Measurements from ENCODE around the gene XPNPEP1.

DNA sequence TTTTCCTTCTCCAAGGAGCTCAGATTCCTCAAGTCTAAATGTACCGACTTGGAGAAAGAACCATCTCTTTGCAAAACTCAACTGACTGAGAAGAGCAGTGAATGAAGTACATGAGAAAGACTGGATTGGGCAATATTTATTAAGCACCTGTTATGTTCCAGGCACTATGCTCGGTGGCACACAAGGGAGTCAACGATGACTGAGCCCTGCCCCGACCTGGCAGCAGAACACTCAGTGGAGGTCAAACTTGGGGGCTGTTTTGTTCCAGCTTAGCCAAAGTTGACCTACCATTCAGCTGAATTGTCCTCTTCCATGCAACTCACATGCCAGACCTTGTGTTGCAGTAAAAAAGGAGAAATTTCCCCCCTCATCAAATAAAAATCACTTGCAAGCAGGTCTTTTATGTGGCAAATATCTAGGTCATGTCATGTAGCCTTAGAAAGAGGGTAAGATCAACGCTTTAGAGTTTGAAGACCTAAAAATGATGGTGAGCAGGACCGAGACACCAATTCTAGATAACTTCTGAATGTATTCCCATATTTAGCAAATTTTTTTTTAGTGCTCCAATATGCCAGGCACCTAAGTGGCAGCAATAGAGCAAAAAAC, 14.3 kb upstream of the XPNPEP1 start:
- TF ChIP-seq POLR2A (IDR thresholded peaks at IDR 0.05), result no peak
- TF ChIP-seq, protein P1, sequence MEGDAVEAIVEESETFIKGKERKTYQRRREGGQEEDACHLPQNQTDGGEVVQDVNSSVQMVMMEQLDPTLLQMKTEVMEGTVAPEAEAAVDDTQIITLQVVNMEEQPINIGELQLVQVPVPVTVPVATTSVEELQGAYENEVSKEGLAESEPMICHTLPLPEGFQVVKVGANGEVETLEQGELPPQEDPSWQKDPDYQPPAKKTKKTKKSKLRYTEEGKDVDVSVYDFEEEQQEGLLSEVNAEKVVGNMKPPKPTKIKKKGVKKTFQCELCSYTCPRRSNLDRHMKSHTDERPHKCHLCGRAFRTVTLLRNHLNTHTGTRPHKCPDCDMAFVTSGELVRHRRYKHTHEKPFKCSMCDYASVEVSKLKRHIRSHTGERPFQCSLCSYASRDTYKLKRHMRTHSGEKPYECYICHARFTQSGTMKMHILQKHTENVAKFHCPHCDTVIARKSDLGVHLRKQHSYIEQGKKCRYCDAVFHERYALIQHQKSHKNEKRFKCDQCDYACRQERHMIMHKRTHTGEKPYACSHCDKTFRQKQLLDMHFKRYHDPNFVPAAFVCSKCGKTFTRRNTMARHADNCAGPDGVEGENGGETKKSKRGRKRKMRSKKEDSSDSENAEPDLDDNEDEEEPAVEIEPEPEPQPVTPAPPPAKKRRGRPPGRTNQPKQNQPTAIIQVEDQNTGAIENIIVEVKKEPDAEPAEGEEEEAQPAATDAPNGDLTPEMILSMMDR (IDR thresholded peaks at IDR 0.05), result no peak
- no peak for TF ChIP-seq EP300 (IDR thresholded peaks at IDR 0.05)
- TF ChIP-seq POLR2AphosphoS5 (IDR thresholded peaks at IDR 0.05), result no peak
